Mesendoderm (in vitro differentiated cells): Measurements from ENCODE around the gene ADCY9.

Experiments
- DNase-seq: peaks from one replicate; pipeline ENCODE4 v3.0.0; 2013
- H2AK5ac ChIP-seq: 2 replicates; pipeline ENCODE4 v1.6.1; 2013; ENCODE audit warnings: low read length, inconsistent platforms
- H2BK120ac ChIP-seq: 2 replicates; pipeline ENCODE4 v1.6.1; 2013; ENCODE audit warnings: low read depth, mild to moderate bottlenecking, low read length, moderate library complexity, mixed read lengths
- H2BK15ac ChIP-seq: replicated peaks from 2 replicates; pipeline ENCODE4 v1.6.1; 2013; ENCODE audit warnings: low read depth, mild to moderate bottlenecking, moderate library complexity
- H2BK5ac ChIP-seq: 2 replicates; pipeline ENCODE4 v1.6.1; 2013; ENCODE audit warnings: low read length, inconsistent platforms
- H3K18ac ChIP-seq: 2 replicates; pipeline ENCODE4 v1.6.1; 2013; ENCODE audit warnings: mild to moderate bottlenecking, low read length, mixed read lengths
- H3K23ac ChIP-seq: one replicate; pipeline ENCODE4 v1.6.1; 2013; ENCODE audit warnings: low read length
- H3K27ac ChIP-seq: 2 replicates; pipeline ENCODE4 v1.5.1; 2013; ENCODE audit warnings: low read depth, mild to moderate bottlenecking, inconsistent platforms, low read length, moderate library complexity
- H3K27me3 ChIP-seq: 2 replicates; pipeline ENCODE4 v1.6.1; 2013; ENCODE audit warnings: low read length, control low read depth, mild to moderate bottlenecking, inconsistent platforms; ENCODE audit not compliant: insufficient read depth, poor library complexity
- H3K36me3 ChIP-seq: 2 replicates; pipeline ENCODE4 v1.6.1; 2013; ENCODE audit warnings: low read length, inconsistent platforms; ENCODE audit not compliant: control insufficient read depth, insufficient read depth
- H3K4ac ChIP-seq: one replicate; pipeline ENCODE4 v1.6.1; 2013; ENCODE audit warnings: low read depth, mild to moderate bottlenecking, low read length, moderate library complexity
- H3K4me1 ChIP-seq: 2 replicates; pipeline ENCODE4 v1.6.1; 2013; ENCODE audit warnings: low read depth, low read length, inconsistent platforms; ENCODE audit not compliant: control insufficient read depth
- H3K4me2 ChIP-seq: 2 replicates; pipeline ENCODE4 v1.6.1; 2013; ENCODE audit warnings: low read length
- H3K4me3 ChIP-seq: 2 replicates; pipeline ENCODE4 v1.5.1; 2013; ENCODE audit warnings: mild to moderate bottlenecking, low read length
- H3K56ac ChIP-seq: one replicate; pipeline ENCODE4 v1.6.1; 2013; ENCODE audit warnings: low read length
- H3K79me1 ChIP-seq: 2 replicates; pipeline ENCODE4 v1.6.1; 2013; ENCODE audit warnings: low read length, inconsistent platforms
- H3K79me2 ChIP-seq: 2 replicates; pipeline ENCODE4 v1.6.1; 2013; ENCODE audit warnings: mild to moderate bottlenecking, low read length; ENCODE audit not compliant: control insufficient read depth, insufficient read depth
- H3K9ac ChIP-seq: 2 replicates; pipeline ENCODE4 v1.6.1; 2013; ENCODE audit warnings: low read length, inconsistent platforms
- H4K5ac ChIP-seq: one replicate; pipeline ENCODE4 v1.6.1; 2013; ENCODE audit warnings: low read length
- H4K8ac ChIP-seq: one replicate; pipeline ENCODE4 v1.6.1; 2013; ENCODE audit warnings: low read depth, mild to moderate bottlenecking, control low read depth, low read length, moderate library complexity
- WGBS: extraction: QIAGEN DNeasy Blood & Tissue Kit; methylation state at CpG from one replicate; pipeline ENCODE4 v1.1.7; 2013; ENCODE audit warnings: low lambda C conversion rate, missing lambda C conversion rate; ENCODE audit not compliant: insufficient coverage; ENCODE audit errors: extremely low coverage; 5-methylcytosine and 5-hydroxymethylcytosine counted together

ADCY9 gene

GRCh38 chr16:4094127-4094773, 22.0 kb downstream of the ADCY9 start:
- peak; percentile 25 for DNase-seq
- H3K4me3 ChIP-seq = no peak overlapping the region
- H3K56ac ChIP-seq = no peak overlapping the region
- no peak overlapping the region for H2BK5ac ChIP-seq
- H3K4ac ChIP-seq = no peak overlapping the region
- no peak overlapping the region for H3K18ac ChIP-seq
- WGBS = no CpG with 5 or more reads among the region's 14 CpGs
- H3K9ac ChIP-seq = no peak overlapping the region
- H3K4me2 ChIP-seq = no peak overlapping the region
- H2BK15ac ChIP-seq = no peak overlapping the region
- H3K27me3 ChIP-seq = no peaks in the 10 kb centered on the region
- no peaks in the 10 kb centered on the region for H3K79me2 ChIP-seq
- no peak overlapping the region for H3K23ac ChIP-seq
- H2AK5ac ChIP-seq = no peak overlapping the region
- no peaks in the 10 kb centered on the region for H3K79me1 ChIP-seq
- no peak overlapping the region for H3K27ac ChIP-seq
- H4K5ac ChIP-seq = no peak overlapping the region
- no peaks in the 10 kb centered on the region for H3K4me1 ChIP-seq
- H3K36me3 ChIP-seq = no peaks in the 10 kb centered on the region
- H2BK120ac ChIP-seq = no peak overlapping the region
- H4K8ac ChIP-seq = no peak overlapping the region

GRCh38 chr16:4093495-4094126, 22.6 kb downstream of the ADCY9 start:
- Histone ChIP-seq H4K8ac (no peak overlapping the region), H3K79me1 (no peaks in the 10 kb centered on the region), H2BK15ac (no peak overlapping the region), H3K4ac (no peak overlapping the region), H3K4me1 (no peaks in the 10 kb centered on the region), H3K4me2 (no peak overlapping the region), H3K27me3 (no peaks in the 10 kb centered on the region), H2AK5ac (no peak overlapping the region), H3K18ac (no peak overlapping the region), H4K5ac (no peak overlapping the region), H3K79me2 (no peaks in the 10 kb centered on the region), H3K27ac (no peak overlapping the region), H3K56ac (no peak overlapping the region), H3K9ac (no peak overlapping the region), H3K36me3 (no peaks in the 10 kb centered on the region), H2BK120ac (no peak overlapping the region), H3K4me3 (no peak overlapping the region), H3K23ac (no peak overlapping the region), H2BK5ac (no peak overlapping the region)
- no CpG with 5 or more reads among the region's 8 CpGs for WGBS
- no peak for DNase-seq

GRCh38 chr16:4092547-4093265, 23.5 kb downstream of the ADCY9 start:
- DNase-seq = no peak
- WGBS = 100% methylated on average over 2 of the region's 5 CpGs

GRCh38 chr16:4091240-4092012, 24.8 kb downstream of the ADCY9 start:
- Histone ChIP-seq H3K79me2 (no peaks in the 10 kb centered on the region), H2BK5ac (no peak overlapping the region), H2BK15ac (no peak overlapping the region), H2BK120ac (no peak overlapping the region), H3K23ac (no peak overlapping the region), H4K8ac (no peak overlapping the region), H3K18ac (no peak overlapping the region), H3K4me1 (no peaks in the 10 kb centered on the region), H3K36me3 (no peaks in the 10 kb centered on the region), H3K27ac (no peak overlapping the region), H4K5ac (no peak overlapping the region), H3K4me3 (no peak overlapping the region), H3K56ac (no peak overlapping the region), H3K4me2 (no peak overlapping the region), H3K27me3 (no peaks in the 10 kb centered on the region), H3K4ac (no peak overlapping the region), H3K9ac (no peak overlapping the region), H2AK5ac (no peak overlapping the region), H3K79me1 (no peaks in the 10 kb centered on the region)
- WGBS = no CpG with 5 or more reads among the region's 17 CpGs
- DNase-seq = no peak

More at GRCh38 chr16:4092547-4093265, 23.5 kb downstream of the ADCY9 start:
- no peaks in the 10 kb centered on the region for H3K79me1 ChIP-seq
- no peak overlapping the region for H4K8ac ChIP-seq
- no peaks in the 10 kb centered on the region for H3K36me3 ChIP-seq
- no peak overlapping the region for H2BK120ac ChIP-seq
- no peak overlapping the region for H2AK5ac ChIP-seq
- H2BK5ac ChIP-seq = no peak overlapping the region
- no peak overlapping the region for H3K4me2 ChIP-seq
- H3K4me1 ChIP-seq = no peaks in the 10 kb centered on the region
- no peaks in the 10 kb centered on the region for H3K27me3 ChIP-seq
- no peaks in the 10 kb centered on the region for H3K79me2 ChIP-seq
- H3K9ac ChIP-seq = no peak overlapping the region
- no peak overlapping the region for H3K4me3 ChIP-seq
- H3K27ac ChIP-seq = no peak overlapping the region
- H3K23ac ChIP-seq = no peak overlapping the region
- no peak overlapping the region for H3K4ac ChIP-seq
- H3K56ac ChIP-seq = no peak overlapping the region
- H4K5ac ChIP-seq = no peak overlapping the region
- no peak overlapping the region for H2BK15ac ChIP-seq
- H3K18ac ChIP-seq = no peak overlapping the region

GRCh38 chr16:4090351-4090851, 25.8 kb downstream of the ADCY9 start:
- H3K4ac ChIP-seq = no peak overlapping the region
- H3K4me2 ChIP-seq = no peak overlapping the region
- no peaks in the 10 kb centered on the region for H3K27me3 ChIP-seq
- H3K79me2 ChIP-seq = no peaks in the 10 kb centered on the region
- no peak for DNase-seq
- H3K36me3 ChIP-seq = no peaks in the 10 kb centered on the region
- no peak overlapping the region for H3K9ac ChIP-seq
- no peak overlapping the region for H2BK5ac ChIP-seq
- WGBS = no CpG with 5 or more reads among the region's 12 CpGs
- no peak overlapping the region for H2BK15ac ChIP-seq
- H3K56ac ChIP-seq = no peak overlapping the region
- no peak overlapping the region for H3K4me3 ChIP-seq
- no peak overlapping the region for H3K18ac ChIP-seq
- no peak overlapping the region for H4K5ac ChIP-seq
- no peak overlapping the region for H2AK5ac ChIP-seq
- H4K8ac ChIP-seq = no peak overlapping the region
- no peaks in the 10 kb centered on the region for H3K4me1 ChIP-seq
- no peak overlapping the region for H2BK120ac ChIP-seq
- no peaks in the 10 kb centered on the region for H3K79me1 ChIP-seq
- no peak overlapping the region for H3K27ac ChIP-seq
- no peak overlapping the region for H3K23ac ChIP-seq
